ENCODE results near the gene SPATA2L.

- no peak for TF ChIP-seq CTCF (IDR thresholded peaks at IDR 0.05)
- no peak for TF ChIP-seq POLR2A (IDR thresholded peaks at IDR 0.05)
Measured at GRCh38 chr16:89653656-89654295, 47.7 kb downstream of the SPATA2L start.
